GM18499 (cell line): ENCODE results near the gene EXOC3L4.
"Not testable (repeated sequence)": the region's sequence is repeated elsewhere in the genome, so short reads cannot be mapped to it uniquely, and the experiment has no call there.

Experiments used
- ATAC-seq: cut with Tn5 transposase; IDR thresholded peaks from one replicate; pipeline ENCODE4 v1.9.1; 2021; ENCODE audit warnings: moderate number of reproducible peaks; ENCODE audit not compliant: insufficient read depth, unreplicated experiment

Gene EXOC3L4

DNA sequence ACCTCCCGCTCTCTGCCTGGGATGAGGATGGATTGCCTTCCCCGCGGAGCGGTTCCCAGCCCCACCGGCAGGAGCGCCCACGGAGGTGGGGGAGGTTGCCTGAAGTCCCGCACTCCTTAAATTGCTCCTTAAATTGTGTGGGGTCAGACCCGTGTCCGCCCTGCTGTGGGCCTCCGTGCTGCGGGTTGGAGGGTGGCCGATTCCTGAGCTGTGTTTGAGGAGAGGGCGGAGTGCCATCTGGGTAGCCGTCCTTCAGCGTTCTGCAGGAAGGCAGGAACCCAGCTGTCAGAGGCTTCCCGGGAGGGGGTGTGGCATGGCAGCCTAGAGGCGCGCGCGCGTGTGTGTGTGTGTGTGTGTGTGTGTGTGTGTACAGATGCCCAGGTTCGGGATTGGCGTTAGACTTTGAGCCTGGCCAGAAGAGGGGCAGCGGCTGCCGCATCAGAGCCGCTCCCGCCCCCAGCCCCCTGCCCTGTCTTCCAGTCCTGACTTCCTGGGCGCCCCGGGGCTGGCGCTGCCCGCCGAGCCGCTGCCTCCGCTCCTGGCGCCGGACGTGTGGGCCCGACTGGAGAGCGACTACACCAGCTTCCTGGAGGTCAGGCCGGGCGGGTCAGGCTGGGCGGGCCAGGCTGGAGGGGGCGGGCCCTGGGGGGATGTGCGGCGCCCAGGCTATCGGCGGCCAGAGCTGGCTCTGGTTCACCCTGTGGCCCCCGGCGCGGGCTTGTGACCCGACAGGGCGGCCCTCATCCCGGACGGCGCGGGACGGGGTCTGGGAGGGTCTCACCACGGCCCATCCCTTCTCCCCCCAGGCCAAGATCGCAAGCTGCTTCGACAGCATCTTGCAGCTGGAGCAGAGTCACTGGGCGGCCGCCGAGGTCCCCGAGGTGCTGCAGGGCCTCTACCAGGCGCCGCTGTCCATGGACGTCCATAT is 9.2 kb downstream of the EXOC3L4 start:
- ATAC-seq = no peak

DNA sequence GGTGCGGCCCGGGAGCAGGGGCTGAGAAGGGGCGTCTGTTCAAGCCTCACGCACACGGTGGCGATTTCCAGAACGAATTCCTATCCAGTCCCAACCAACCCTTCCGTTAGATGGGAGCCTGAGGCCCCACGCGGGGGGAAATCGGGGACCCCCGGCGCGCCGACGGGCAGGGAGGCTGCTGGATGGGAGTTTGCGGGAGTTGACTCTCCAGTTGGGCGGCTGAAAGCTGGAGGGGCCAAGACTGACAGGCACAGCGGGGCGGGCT is 9.8 kb downstream of the EXOC3L4 start:
- no peak for ATAC-seq

DNA sequence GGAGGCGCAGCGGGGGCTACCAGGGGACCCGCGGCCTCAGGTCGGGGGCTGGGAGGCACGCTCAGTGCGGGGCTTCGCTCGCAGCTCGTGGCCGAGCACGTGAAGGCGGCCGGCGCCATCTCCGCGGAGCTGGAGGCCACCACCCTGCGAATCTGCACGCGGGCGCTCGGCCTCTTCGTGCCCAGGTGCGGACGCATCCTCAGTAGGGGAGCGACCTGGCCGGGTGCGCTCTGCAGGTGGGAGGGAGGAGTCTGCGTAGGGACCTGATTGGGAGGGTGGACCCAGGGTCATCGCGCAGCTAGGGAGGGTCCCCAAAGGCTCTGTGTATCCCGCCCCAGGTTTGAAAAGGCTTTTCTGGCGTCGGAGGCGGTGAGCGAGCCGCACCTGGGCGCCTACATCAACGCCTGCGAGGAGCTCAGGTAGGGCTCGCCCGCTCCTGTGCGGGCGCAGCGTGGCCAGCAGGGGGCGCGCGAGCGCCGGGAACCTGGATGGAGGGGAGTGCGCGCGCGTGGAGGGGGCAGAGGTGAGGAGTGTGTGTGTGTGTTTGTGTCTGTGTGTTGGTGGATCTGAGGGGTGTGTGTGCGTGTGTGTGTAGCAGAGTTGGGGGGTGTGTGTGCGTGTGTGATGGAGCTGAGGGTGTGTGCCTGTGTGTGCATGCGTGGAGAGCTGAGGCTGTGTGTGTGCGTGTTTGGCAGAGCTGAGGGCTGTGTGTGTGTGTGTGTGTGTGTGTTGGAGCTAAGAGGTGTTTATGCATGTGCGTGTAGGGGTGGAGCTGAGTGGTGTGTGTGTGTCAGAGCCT is 10.3 kb downstream of the EXOC3L4 start:
- ATAC-seq = no peak

DNA sequence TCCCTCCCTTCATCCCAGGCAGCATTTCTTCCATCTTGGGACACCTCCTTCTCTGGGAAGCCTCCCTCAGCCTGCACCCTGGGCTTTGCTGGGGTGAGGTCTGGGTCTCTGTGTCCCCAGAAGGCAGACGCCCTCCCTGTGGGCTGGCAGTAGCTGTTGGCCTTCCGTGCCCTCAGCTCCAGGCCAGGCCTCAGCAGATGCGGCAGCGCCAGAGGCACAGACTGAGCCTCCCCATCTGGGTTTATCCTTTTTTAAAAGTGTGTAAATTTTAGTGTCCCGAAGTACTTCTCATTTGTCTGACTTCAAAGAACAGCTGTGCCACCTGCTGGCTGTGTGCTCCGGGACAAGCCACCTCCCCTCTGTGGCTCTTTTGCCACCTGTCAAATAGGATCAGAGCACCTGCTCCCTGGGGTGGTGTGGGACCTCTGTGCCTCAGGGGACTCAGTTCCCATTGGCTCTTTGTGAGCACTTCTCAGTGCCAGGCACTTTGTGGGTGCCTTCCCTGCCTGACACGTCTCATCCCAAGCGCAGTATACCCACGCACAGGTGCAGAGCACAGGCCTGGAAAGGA is 11.1 kb downstream of the EXOC3L4 start:
- no peak for ATAC-seq

DNA sequence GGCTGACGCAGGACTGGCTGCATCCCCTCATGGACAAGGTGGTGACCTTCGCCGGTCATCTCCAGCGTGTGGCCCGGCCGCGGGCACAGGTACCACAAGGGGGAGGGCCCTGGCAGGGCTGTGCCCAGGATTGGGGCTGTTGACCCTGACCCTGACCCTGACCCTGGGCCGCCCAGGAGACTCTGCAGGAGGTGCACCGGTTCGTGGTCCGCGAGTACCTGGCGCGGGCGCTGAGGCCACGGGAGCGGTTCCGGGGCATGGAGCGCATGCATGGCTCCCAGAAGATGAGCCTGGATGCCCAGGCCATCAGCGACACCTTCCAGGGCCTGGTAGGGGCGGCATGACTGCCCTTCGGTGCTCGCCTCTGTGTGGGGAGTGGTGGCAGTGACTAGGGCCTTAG is 12.9 kb downstream of the EXOC3L4 start:
- no peak for ATAC-seq

DNA sequence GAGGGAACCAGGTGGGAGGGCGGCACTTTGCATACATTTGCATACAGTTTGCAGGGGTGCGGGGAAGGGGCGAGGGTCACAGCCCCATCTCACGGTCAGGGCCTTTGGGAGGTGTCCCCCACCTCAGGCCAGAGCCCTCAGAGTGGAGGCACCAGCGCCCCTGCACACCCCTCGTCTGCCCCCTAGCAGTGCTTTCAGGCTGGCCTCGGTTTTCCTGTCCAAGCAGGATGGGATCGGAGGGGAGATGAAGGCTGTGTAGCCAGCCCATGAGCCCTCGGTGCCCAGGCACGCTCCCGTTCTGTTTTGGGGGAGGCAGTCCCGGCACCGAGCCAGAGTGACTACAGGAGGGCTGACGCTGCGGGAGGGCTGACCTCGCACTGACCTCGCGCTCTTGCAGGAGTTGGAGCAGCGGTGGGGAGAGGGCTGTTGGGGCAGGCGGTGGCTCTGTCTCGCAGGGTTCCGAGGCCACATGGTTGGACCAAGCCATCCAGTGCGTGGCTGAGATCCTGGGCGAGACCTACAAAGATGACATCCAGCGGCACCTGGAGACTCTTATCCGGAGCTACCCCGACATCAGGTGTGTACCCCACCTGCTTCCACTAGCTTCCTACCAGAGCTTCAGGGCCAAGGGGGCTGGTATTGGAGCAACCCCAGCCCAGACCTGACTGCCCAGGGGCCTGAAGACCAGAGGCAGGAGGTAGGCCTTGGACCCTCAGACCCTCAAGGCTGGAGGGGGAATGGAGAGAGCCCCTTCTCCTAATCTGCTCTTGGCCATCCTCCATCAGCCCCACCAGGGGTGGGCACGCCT is 13.6 kb downstream of the EXOC3L4 start:
- ATAC-seq = no peak

DNA sequence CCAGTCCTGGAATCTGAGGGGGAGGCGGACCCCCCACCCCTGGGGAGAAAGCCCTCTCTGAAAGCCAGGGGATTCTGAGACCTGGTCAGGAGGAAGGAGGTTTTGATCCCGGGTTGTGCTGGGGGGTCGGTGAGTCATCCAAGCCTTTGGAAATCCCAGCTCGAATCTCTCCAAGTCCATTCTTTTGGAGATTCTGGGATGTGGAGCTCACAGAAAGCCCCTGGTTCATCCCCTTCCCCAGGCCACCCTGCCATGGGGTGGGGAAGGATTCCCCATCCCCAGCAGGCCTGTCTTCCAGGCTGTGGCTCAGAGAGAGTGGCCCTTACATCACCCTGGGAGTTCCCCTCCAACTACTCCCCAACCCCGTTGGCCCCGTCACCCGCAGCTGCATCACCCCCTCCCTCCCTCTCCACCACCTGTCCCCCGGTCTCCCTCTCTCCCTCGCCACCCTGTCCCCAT is 14.3 kb downstream of the EXOC3L4 start:
- no peak for ATAC-seq

DNA sequence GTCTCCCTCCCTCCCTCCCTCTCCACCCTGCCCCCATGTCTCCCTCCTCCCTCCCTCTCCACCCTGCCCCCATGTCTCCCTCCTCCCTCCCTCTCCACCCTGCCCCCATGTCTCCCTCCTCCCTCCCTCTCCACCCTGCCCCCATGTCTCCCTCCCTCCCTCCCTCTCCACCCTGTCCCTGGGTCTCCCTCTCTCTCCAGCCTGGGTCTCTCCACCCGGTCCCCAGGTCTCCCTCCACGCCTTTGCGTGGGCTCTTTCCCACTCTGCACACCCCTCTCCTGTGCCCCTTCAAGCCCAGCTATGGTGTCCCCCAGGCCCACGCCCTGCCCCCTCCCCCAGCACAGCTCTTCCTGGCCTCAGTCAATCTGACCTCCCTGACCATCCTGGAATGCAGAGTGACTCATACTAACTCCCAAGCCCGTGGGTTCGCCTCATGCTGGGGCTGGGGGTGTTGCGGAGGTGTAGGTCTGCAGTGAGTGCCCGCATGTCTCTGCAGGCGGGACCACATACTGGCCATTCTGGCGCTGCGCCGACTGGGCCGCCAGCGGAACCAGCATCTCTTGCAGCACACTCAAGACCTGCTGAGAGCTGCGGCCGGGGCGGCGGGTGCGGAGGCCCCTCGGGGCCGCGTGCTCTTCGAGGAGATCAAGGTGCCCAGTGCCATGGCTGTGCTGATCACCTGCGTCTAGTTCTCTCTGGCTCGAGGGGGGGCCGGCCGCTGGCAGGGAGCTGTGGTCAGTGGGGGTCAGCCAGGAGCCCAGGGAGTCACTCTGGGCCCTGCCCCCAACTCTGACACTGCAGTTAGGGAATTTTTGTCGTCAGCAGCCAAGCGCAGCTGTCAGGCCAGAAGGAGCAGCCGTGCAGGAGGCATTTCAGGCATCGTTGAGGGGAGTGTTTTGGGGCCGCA is 15.3 kb downstream of the EXOC3L4 start:
- no peak for ATAC-seq

DNA sequence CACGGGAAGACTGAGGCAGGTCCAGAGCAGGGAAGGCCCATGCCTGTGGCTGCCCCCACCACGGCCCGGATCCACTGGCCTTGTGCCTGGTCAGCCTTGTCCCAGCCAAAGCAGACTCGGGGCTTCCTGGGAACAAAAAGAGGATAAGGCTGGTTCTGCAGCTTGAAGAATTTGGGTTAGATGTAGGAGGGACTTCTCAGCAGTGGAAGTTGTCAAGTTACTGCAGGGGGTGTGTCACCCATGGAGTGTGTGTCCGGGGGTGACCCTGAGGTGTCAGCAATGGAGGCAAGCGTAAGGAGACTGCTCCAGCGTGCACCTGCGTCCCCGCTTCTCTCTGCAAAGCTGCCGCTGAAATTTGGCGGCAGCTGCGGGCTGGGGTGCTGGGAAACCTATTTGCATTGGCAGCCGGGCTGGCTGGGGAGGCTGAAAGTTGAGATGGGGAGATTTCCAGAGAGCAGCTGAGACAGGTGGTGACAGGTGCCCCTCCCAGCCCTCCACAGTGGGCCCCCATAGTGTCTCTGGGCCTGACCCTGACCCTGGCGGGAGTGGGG is 16.2 kb downstream of the EXOC3L4 start:
- no peak for ATAC-seq

DNA sequence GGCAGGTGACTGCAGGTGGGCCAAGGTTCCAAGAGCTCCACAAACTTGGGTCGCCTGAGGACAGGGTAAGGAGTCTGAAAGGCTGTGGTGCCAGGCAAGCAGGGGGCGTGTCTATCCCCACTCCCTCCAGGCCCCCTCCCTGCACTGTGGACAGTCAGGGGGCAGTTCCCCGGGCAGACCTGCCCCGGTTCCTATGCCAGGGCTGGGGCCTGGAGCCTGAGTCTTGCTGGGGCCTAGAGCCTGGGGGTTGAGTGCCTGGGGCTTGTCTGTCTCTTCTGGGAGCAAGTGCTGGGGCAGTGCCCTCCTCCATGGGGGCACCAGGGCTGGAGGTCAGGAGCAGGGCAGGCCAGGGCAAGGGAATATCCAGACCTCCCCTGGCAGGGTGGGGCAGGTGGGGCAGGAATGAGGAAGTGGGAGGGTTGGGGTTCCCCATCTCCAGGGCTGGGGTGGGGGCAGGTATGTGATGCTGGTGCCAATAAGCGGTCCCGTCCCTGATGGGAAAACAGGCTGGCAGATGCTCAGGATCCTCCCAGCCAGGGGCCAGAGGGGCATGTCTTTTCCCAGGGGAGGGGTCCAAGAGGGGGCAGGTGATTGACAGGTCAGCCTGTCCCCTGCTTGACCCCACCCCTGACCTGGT is 16.8 kb downstream of the EXOC3L4 start:
- no peak for ATAC-seq

DNA sequence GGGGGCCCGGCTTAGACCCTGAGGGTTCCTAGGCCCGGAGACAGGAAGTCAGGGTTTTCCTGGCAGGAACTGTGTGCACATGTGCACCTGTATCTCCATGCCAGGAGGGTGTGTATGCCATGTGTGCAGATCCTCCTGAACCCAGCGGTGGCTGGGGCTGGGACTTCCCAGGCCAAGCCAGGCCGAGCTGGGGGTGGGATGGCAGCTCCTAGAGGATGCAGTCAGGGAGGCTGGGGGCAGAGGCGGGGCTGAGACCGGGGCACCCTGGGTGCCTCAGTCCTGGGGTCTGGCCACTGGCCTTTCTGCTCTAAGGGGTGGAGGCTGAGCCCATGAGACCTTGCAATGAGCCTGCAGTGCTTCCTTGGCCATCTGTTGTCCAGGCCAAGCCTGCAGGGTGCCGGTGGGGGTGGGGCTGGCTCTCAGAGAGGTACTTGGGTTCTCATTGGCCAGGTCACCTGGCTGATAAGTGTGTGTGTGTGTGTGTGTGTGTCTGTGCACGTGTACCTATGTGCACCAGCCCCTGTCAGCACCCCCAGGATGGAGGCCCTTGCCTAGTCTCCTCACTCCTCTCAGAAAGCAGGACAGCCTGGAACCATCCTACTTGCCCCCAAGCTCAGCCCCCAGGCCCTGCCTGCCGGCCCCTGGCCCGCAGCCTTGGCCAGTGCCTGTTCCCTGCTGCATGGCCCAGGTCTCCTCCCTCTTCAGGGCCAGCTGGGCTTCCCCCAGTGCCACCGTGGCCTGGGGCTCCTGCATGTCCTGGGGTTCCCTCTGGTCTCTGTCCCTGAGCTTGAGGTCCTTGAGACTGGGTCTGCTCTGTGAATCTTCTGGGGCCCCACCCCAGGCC is 18.1 kb downstream of the EXOC3L4 start:
- no peak for ATAC-seq

DNA sequence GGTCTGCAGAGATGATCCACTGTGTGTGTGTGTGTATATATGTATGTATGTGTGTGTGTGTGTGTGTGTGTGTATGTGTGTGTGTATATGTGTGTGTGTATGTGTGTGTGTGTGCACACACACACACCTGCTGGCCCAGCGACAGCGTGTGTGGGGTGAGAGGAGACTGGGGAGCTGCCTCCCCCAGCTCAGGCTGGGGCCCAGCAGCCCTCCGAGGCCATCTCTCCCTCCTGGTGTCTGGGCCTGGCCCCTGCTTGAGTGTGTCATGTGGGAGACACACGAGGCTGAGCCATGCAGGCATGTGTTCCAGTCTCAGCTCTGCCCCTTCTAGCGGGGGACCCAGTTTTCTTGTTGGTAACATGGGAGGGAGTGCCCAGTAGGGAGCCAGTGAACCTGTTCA is 18.8 kb downstream of the EXOC3L4 start:
- ATAC-seq = no peak

DNA sequence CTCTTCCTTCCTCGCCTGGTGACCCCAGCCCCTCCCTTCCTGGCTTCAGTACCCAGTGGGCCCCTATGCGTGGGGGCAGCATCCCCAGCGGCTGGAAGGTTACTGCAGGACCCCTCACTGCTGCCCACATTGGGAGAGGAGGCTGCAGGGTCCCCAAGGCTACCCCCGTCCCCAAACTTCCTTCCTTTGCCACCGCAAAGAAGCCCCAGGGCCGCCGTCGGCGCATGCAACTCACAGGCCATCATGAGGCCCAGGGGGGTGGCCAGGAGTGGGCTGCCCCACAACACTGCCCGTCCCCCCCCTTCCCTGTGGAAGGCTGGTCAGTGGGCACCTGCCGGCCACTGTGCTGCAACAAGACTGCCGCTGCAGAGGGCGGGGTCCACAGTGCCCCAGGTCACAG is 19.2 kb downstream of the EXOC3L4 start:
- ATAC-seq = no peak

DNA sequence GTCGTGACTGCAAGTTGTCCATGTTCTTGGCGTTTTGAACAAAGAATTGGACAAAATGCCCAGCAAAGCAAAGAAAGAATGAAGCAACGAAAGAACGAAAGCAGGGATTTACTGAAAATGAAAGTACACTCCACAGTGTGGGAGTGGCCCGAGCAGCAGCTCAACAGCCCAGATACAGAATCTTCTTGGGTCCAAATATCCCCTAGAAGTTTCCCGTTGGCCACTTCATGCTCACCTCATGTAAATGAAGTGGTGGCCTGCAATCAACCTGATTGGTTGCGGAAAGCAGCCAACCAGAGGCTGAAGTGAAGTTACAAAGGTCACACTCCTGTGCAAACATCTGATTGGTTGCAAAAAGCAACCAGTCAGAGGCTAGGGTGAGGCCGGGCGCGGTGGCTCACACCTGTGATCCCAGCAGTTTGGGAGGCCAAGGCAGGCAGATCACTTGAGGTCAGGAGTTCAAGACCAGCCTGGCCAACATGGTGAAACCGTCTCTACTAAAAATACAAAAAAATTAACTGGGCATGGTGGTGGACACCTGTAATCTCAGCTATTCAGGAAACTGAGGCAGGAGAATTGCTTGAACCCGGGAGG is 20.7 kb downstream of the EXOC3L4 start:
- not testable (repeated sequence) for ATAC-seq

DNA sequence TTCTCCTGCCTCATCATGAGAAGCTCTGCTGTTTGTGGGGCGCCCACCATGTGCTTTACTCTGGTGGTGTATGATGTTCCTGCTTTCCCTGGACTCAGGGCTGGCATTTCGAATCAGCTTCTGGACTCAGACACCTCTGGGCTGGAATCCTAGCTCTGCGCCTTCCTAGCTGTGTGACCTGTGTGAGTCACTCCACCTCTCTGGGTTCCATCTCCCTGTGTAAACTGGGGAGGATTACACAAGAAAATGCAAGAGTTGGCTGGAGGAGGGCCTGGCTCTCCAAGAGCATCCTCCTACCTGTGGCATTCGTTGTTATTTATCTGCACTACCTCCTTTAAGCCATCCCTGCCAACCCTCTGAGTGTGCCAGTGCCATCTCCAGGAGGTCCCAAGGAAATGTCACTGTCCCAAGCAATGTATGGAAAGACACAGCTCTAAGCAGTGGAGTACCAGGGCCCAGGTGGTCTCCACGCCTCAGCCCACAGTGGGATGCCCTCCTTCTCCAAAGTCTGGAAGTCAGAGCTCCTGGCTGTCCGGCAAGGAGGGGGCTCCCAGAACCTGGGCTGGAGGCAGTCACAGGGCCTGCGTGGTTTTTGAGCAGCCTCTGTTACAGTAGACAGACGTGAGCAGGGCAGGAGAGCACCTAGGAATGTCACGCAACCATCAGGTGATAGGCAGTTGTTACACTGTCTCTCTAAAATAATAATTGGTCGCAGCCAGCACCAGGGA is 21.5 kb downstream of the EXOC3L4 start:
- no peak for ATAC-seq

DNA sequence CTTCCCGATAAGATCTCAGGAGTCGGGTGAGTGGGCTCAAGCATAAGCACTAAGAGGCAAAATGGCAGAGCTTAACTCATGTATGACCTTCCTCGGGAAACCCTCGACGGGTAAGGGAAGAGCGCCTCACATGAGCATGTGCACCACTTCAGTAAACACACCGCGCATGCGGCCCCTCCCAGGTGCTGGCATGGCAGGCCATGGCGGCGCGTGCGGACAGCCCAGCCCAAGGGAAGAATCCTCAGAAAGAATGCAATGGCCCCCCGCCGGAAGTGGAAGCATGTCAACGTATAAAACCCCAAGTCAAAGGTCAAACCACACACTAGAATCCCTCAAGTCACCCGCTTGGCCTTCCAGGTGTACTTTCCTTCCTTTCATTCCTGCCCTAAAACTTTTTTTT is 22.1 kb downstream of the EXOC3L4 start:
- no peak for ATAC-seq

DNA sequence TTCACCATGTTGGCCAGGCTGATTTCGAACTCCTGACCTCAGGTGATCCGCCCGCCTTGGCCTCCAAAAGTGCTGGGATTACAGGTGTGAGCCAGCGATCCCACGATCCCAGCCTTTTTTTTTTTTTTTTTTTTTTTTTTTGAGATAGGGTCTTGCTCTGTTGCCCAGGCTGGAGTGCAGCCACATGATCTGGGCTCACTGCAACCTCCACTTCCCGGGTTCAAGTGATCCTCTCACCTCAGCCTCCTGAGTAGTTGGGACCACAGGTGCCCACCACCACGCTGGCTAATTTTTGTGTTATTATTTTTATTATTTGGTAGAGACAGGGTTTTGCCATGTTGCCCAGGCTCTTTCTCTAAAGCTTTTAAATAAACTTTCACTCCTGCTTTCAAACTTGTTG is 23.0 kb downstream of the EXOC3L4 start:
- ATAC-seq = not testable (repeated sequence)
